Stimulated activated CD8-positive, alpha-beta memory T cell treated with anti-CD3 and anti-CD28 coated beads, Interleukin-2, amount 100 ng/mL, for 48 hours (primary cell): ENCODE results near the gene ZFR2.
"Not testable (repeated sequence)": the region's sequence is repeated elsewhere in the genome, so short reads cannot be mapped to it uniquely, and the experiment has no call there.

ENCODE experiments used
- DNase-seq, 2 donors: peaks; one replicate each; pipeline ENCODE4 v3.0.0-alpha.2; 2020; ENCODE audit warnings: low read depth in 2 of 2

ZFR2 gene

DNA sequence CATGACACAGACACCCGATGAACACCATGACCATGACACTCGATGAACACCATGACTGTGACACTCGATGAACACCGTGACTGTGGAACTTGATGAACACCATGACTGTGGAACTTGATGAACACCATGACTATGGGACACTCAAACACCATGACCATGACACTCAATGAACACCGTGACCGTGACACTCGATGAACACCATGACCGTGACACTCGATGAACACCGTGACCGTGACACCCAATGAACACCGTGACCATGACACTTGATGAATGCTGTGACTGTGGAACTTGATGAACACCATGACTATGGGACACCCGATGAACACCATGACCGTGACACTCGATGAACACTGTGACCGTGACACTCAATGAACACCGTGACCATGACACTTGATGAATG, 31.5 kb downstream of the ZFR2 start:
- no peak for DNase-seq

DNA sequence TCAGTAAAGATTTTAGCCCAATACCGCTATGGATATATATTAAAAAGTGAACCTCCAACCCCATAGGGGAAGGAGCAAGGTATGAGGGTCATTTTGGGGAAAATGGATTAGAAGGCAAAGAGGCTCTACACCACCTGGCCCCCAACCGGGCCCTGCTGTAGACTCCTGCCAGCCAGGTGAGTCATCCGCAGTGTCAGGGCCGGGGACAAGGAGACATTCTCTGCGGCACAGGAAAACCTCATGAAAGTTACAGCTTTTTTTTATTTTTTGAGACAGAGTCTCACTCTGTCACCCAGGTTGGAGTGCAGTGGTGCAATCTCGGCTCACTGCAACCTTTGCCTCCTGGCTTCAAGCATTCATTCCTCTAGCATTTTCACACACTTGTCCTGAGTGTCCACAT, 32.0 kb downstream of the ZFR2 start:
- DNase-seq = no peak

DNA sequence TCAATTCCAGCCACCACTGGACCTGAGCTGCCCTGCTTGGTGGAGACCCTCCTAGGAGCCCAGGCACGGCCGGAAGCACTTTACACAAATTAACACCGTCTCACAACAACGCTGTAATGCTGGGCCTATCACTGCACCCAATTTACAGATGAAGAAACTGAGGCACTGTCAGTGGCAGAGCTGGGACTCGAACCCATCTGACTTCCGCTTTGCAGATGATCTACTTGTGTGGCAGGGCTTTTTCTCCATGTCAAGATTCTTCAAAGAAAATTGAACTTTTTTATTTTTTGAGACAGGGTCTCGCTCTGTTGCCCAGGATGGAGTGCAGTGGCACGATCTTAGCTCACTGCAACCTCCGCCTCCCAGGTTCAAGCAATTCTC, 33.8 kb downstream of the ZFR2 start:
- no peak for DNase-seq

DNA sequence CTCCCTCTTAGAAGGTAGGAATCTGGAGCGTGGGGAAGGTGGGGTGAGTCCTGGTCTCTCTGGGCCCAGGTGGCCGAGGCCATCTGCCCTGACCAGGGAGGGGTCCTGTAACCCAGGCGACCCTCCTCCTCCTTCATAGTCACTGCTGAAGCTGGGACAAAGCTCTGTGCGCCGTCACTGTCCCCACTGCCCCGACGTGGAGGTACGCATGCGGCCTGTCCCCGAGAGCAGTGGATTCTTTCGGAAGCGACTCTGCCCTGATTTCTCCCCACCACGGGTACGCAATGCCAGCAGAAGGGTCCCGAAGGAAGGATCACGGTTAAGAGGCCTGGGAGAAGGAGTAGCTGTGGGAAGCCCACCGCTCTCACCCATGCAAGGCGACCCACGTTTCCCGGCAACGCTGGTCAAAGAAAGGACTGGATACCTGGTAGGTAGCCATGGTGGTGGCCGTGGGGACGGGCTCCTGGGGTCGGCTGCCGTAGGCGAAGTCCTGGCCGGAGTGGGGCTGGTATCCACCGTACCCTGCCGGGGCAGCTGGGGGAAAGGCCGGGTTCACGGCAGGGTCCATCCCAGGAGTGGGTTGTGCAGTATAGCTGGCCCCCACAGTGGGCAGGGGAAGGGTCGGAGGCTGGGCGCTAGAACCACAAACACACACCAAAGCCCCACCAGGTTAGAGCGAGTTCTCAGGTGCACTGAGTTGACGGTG, 34.3 kb downstream of the ZFR2 start:
- DNase-seq = no peak

DNA sequence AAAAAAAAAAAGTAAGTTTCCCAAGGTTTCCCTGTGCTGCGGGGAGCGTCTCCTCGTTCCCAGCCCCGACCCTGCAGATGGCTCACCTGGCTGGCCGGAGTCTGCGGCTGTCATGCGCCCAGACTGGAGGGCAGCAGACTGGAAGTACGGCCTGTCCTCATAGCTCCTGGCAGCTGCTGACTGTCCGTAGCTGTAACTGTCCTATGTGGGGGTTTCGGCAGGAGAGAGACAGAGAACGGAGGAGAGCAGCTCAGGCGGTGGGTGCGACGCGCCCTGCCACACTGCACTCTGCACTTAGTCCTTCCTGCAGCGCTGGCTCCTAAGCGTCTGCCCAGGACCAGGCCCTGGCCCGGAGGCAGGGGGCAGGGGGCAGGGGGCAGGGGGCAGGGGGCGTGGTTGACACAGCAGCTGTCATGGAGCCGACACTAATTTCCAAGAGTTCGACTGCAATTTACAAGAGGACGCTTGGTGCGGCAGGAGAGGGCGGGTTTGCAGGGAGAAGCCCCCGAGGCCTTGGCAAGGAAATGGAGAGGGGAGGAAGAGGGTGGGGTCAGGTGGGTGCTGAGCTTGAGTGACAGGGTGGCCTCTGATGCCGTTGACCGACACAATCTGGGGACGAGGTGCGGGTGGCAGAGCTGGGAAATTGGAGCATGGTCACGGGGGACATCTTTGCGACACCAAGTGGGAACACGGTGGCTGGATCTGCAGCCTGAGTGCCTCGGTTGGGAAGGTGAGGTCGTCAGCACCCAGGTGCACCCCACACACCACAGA, 35.1 kb downstream of the ZFR2 start:
- no peak for DNase-seq

DNA sequence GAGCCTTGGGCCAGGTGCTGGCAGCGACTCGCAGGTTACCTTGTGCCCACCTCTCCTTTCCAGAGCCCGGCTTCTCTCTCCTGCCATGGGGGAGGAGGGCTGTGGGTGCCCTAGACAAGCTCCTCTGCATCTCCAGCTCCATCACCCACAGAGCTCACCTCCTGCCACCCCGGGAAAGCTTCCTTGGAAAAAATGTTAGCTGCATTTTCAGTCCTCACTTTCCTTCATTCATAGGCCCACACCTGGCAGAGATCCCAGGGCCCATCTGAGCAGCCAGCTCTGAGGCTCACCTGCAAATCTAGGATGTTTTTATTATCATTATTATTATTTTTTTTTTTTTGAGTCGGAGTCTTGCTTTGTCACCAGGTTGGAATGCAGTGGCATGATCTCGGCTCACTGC, 36.8 kb downstream of the ZFR2 start:
- no peak for DNase-seq

DNA sequence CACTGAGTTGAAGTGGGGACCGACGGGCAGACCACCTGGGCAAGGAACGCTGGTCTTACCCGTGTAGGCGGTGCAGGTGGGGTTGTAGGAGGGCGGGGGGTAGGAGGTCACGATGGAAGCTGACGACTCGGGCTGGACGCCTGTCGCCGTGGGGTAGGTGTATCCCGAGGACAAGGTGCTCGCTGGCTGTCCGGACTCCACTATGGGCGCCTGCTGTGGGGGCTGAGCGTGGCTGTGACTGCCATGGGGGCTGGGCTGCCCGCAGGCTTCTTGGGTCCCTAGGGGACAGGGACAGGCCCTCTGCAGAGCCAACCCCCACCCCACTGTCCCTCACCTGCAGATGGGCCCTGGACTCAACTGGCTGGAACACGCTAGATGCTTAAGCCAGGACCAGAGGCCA, 37.2 kb downstream of the ZFR2 start:
- DNase-seq = no peak

DNA sequence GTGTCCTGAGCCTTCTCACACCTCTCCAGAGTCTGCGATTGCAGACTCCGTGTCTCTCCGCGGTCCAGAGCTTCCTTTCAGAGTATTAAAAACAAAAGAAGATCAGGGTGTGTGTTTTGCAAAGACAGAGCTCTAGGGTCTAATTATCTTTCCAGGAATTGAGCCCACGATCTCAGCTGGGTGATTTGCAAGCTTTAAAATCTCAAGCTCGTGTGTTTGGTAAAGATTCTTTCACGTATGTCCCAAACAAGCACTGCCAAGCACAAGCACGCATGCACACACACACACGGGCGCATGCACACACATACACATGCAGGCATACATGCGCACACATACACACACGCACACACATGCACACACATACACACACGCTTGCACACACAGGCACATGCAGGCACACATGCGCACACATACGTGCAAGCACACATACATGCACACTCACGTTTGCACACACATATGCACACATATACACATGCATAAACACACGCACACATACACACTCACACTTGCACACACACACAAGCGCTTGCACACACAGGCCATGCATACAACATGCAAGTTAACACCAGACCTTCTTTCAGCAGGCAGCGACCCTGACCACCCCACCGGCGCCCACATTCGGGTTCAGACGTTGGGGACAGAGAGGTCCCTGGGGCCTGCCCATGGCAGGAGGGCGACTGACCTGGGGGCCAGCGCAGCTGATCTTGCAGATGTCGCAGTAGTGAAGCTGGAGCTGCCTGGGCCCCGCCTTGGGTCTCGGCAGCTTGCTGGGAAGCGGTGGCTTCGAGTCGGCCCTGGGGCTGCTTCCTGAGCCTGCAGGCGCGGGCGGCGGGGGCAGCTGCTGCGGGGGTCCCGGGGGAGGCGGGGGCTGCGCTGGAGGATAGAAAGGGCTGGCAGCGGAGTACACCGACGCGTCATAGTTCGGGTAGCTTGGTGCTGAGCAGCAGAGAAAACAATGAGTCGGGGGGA, 37.9 kb downstream of the ZFR2 start:
- no peak for DNase-seq

DNA sequence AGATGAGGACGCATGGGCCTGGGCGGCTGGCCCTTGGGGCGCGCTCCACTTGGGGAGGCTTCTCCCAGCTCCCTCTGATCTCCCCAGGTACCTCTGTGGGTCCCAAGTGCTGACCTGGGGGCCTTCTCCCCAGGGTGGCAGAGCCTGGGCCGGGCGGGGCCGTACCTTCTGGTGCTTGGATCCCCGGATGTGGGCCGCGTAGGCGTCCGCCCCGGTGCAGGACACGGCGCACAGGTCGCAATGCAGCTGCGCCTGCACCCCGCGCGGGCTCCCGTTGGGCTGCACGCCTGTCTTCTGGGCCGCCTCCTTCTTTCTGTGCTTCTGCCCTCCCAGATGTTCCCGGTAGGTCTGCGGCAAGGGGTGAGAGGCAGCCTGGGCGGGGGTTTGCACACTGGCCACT, 41.5 kb downstream of the ZFR2 start:
- no peak for DNase-seq

DNA sequence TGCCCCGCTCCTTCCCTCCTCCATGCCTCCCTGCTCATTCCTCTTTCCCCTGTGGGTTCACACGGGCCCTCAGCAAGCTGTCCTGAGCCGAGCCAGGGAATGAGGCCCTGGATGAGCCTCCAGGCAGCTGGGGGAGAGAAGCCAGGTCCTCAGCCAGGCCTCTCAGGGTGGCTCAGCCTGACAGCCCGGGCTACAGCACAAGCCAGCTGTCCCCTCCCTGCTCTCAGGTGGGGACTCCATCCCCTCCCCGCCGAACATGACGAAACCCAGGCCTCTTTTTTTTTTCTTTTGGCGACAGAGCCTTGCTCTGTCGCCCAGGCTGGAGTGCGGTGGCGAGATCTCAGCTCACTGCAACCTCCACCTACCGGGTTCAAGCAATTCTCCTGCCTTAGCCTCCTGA, 42.7 kb downstream of the ZFR2 start:
- DNase-seq = no peak

DNA sequence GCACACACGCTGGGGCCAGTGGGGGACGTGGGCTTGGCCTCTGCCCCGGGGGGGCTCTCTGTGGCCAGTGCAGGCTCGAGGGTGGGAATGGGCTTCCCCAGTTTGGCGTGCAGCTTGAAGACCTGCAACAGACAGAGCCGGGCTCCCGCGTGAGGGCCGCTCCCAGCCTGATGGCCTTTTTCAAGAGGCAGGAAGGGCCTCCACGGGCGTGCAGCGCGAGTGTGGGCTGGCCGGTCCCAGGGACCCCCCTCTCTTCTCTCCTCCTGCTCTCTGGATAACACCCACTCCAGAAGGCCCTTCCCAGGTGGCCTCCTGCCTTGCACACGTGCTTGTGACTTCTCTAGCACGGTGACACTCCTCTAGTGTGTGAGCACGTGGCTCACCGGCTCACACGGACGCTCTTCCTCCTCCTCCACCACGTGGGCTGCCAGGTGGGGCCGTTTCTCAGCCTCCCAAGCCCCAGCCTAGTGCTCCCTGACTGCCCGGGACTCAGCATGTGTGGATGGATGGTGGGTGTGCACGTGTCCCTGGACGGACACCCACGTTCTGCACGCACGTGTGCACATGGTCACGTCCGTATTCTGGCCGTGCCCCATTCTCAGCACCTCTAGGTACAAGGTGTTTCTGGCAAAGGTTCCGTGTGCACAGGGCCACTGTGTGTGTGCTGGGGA, 43.4 kb downstream of the ZFR2 start:
- no peak for DNase-seq

DNA sequence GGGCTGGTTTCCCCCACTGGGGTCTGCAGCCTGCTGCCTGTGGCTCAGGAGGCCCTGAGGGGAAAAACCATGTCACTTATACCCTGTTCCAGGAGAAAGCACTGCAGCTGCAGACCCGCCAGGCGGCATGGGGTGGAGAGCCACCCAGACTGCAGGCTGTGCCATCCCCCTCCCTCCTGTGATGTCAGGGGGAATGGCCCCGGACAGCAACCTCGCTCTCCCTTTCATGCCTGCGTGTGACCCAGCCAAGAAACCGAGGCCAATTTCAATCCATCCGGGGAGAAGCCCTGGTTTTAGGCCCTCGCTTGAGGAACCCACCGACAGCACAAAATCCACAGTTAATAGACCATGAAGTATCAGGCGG, 45.5 kb downstream of the ZFR2 start:
- DNase-seq = no peak

DNA sequence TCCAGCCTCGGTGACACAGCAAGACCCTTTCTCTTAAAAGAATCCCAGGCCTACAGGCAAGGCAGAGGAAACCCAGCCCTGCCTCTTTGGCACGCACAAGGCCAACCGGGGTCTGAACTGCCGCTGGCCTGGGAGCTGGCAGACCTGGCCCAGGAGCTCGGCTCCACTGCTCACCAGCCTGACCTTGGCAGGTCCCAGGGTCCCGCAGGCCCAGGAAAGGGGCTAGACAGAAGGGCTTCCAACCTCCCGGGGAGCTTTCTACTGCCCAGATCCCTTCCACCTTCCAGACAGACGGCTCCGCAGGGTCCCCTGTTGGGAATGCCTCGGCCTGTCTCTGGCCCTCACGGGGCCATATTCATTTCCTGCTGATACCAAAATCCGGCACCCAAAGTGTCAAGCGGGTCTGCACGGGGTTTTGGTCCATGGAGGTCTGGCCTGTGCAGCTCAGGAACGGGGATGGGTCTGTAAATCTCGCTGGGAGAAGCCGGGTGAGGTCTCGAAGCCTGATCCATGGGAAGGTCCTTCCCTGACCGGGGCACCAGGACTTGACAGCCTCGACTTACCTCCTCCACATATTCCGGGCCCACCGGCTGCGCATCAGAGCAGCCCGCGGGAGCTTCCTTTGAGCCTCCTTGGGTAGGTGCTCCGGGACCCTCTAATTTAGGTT, 46.0 kb downstream of the ZFR2 start:
- no peak for DNase-seq

DNA sequence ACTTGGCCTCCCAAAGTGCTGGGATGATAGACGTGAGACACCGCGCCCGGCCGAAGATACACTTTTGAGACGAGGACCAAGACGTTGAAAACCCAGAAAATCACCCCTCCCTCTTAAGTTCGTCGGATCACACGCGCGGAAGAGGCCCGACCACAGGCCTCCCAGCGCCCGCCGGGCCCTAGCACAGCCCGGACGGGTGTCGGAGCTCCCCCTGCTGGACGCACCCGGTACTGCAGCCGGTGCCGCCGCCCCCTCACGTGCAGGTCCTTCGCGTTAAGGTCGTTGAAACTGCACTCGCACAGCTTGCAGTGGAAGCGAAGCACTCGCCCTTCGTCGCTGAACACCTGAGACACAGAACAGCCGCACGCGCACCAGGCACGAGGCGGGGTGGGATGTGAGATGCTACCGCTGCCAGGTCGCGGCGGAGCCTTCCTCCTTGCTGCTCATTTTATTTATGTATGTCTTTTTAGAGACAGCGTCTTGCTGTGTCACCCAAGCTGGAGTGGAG, 46.9 kb downstream of the ZFR2 start:
- peak; percentile 74 to 87 for DNase-seq

DNA sequence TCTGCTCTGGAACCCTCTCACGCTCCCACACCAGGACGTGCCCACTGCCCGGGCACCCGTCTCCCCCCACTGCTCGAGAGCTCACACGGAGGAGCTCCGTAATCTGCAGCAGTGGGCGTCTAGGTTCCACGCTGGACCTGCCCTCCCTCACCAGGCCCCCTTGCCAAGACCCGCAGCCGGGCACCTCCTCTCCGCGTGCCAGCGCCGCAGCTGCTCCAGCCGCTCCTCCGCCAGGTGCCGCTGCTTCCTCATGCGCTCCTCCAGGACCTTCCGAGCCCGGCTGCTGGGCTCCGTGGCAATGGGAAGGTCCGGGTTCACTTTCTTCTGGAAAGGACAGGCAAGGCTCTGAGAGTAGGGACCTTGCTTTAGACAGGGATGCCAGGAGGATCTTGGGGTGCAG, 47.7 kb downstream of the ZFR2 start:
- no peak for DNase-seq

DNA sequence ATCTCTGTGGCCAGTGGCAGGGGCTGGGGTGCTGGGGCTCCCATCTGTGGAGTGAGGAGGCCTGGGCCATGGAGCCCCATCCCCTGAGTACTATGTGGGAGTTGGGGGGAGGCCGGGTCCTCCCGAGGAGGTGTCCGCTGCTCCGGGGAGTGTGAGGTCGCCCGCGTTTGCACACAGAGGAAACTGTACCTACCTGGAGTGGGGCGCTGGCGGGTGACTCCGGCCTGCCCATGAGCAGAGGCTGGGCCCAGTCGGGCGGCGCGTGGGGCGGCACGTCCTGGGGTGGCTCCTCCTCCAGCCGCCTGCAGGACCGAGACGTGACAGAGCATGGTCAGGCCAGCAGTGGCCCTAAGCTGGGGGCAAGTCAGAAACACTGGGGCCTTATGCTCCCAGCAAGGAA, 48.8 kb downstream of the ZFR2 start:
- DNase-seq = no peak

DNA sequence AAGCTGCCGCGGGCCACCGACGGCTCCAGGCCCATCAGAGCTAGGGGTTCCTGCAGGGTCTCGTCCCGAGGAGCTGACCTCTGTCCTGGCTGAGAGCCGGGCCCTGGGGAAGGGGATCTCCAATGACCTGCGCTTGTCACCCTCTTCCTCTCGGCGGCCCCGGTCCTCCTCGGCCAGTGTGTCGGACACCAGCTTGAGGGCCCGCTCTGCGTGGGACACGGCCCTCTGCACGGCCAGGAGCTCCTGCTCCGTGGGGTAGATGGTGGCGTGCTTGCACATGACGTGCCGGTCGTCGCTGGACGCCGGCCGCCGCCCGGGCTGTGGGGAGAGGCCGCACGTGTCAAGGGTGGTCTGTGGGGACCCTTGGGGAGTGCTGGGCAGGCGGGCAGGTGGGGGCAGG, 49.9 kb downstream of the ZFR2 start:
- no peak for DNase-seq

DNA sequence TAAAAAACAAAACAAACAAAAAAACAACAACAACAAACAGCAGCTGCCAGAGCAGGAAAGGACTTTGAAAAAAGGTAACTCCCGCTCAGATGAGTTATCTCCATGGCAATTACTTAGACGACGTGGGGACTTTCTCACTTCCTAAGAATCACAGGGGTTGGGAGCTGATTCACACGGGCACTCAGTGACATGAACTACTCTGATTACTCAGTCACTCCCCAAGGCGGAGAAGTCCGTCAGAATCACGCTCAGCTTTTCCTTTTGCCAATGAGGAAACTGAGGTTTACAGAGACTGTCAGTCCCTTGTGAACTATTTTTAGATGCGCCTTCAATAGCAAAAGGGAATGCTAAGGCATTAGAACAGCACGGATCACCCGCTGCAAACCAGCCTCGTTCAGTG, 50.4 kb downstream of the ZFR2 start:
- DNase-seq = peak in 1 of 2 donors; percentile 23

DNA sequence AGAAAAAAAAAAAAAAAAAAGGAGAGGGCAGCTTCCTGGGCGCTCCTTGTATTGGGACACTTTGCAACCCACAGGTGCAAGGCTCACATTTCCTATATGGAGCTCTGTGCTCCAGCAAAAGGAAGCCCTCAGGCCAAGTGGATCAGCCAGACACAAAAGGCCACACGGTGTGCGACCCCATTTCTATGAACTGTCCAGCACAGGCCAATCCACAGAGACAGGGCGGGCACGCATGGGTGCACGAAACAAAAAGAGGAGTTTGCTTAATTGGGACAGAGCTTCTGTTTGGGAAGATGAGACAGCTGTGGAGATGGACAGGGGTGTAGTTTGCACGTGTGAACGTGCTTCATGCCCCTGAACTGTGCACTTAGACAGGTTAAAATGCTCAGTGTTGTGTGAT, 51.1 kb downstream of the ZFR2 start:
- DNase-seq = no peak

DNA sequence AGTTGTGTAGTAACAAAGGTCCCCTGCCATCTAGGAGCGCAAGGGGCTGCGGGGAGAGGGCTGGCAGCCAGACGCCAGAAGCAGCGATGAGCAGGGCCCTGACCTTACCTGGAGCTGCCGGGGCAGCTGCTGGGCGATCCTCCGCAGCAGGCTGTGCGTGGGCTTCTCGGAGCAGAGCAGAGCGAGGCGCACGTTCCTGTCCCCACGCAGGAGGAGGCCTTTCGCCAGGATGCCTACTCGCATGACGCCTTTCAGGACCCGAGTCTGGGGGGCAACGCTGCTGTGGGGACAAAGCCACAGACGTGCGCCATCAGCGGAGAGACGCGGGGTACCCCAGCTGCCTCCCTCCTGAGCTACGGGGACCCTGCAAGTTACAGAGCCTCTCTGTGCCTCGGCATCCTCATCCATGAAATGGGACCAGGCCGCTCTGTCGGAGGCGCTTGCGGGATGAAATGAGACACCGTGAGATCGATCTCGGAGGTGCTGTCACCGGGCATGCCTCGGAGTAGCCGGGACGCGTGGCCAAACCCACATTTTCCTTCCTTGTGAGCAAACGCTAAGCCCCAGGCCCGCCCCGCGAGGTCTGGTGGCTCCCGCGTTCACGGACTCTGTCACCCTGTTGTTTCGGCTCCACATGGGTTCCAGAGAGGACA, 52.1 kb downstream of the ZFR2 start:
- no peak for DNase-seq

DNA sequence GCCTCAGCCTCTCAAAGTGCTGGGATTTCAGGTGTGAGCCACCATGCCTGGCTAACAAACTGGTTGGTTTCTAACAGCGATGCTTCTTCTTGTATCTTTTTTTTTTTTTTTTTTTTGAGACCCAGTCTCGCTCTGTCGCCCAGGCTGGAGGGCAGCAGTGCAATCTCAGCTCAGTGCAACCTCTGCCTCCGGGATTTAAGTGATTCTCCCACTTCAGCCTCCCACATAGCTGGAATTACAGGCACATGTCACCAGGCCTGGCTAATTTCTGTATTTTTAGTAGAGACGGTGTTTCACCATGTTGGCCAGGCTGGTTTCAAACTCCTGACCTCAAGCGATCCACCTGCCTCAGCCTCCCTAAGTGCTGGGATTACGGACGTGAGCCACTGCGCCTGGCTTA, 52.7 kb downstream of the ZFR2 start:
- DNase-seq = not testable (repeated sequence)
